GM12878 (cell line): ENCODE measurements around the gene PPP2R5D. TPM values are rescaled to one million over a fixed set of nuclear protein-coding genes. Genes with fewer than 3 reads are reported as not detected.

ENCODE experiments used
- BHLHE40 ChIP-seq, 2 experiments: fragments of 450-650 bp in 1 of 2; IDR thresholded peaks; 2 replicates each; pipeline ENCODE4 v1.6.1; 2011 to 2017; ENCODE audit warnings: low read depth in 2 of 2, borderline replicate concordance in 1 of 2, improper control_type of control experiment in 1 of 2, low read length in 1 of 2, mild to moderate bottlenecking in 1 of 2
- CBX3 ChIP-seq: fragments of 200-600 bp; sonication (generic); IDR thresholded peaks from 2 replicates; pipeline ENCODE4 v1.6.1; 2016; ENCODE audit warnings: low read depth, borderline replicate concordance
- CBX5 ChIP-seq: sonication (generic); IDR thresholded peaks from 2 replicates; pipeline ENCODE4 v1.6.1; 2016; ENCODE audit warnings: low read depth, moderate library complexity, mild to moderate bottlenecking, inconsistent platforms
- CREM ChIP-seq: IDR thresholded peaks from 2 replicates; pipeline ENCODE4 v1.6.1; 2014; ENCODE audit warnings: antibody characterized with exemption, low read depth
- EGR1 ChIP-seq, 2 experiments: IDR thresholded peaks; 1 replicate in 1 of 2; 2 replicates in 1 of 2; pipeline ENCODE4 v1.6.1; 2011 to 2012; ENCODE audit warnings: low read depth in 2 of 2, low read length in 2 of 2, borderline replicate concordance in 1 of 2, mild to moderate bottlenecking in 1 of 2, moderate library complexity in 1 of 2
- EZH2 ChIP-seq: IDR thresholded peaks from 2 replicates; pipeline ENCODE4 v1.6.1; 2012; ENCODE audit warnings: low read depth, mild to moderate bottlenecking, control low read depth, inconsistent platforms, low read length, borderline replicate concordance; ENCODE audit not compliant: control insufficient read depth
- FOXM1 ChIP-seq: IDR thresholded peaks from 2 replicates; pipeline ENCODE4 v1.6.1; 2012; ENCODE audit warnings: low read depth, mild to moderate bottlenecking, inconsistent platforms, low read length, moderate library complexity
- GABPA ChIP-seq: IDR thresholded peaks from 2 replicates; pipeline ENCODE4 v1.6.1; 2014; ENCODE audit warnings: antibody characterized with exemption, low read depth, mild to moderate bottlenecking, inconsistent platforms
- MTA2 ChIP-seq: fragments of 450-650 bp; IDR thresholded peaks from 2 replicates; pipeline ENCODE4 v1.6.1; 2016; ENCODE audit warnings: low read depth, mild to moderate bottlenecking, moderate library complexity
- NFYB ChIP-seq: IDR thresholded peaks from 2 replicates; pipeline ENCODE4 v1.6.1; 2011; ENCODE audit warnings: low read depth, mild to moderate bottlenecking, low read length, improper control_type of control experiment, moderate library complexity; ENCODE audit not compliant: insufficient read depth
- NR2C1 ChIP-seq: fragments of 450-650 bp; IDR thresholded peaks from 2 replicates; pipeline ENCODE4 v1.6.1; 2017; ENCODE audit warnings: antibody characterized with exemption, mild to moderate bottlenecking, moderate library complexity
- PAX8 ChIP-seq: fragments of 450-650 bp; IDR thresholded peaks from 2 replicates; pipeline ENCODE4 v1.6.1; 2017; ENCODE audit warnings: mild to moderate bottlenecking, moderate library complexity
- POLR2AphosphoS2 ChIP-seq: IDR thresholded peaks from 2 replicates; pipeline ENCODE4 v1.6.1; 2011; ENCODE audit warnings: low read depth, mild to moderate bottlenecking, low read length, improper control_type of control experiment, moderate library complexity
- POU2F2 ChIP-seq: IDR thresholded peaks from 3 replicates; pipeline ENCODE4 v1.6.1; 2011; ENCODE audit warnings: low read depth, mild to moderate bottlenecking, low read length, borderline replicate concordance
- RAD51 ChIP-seq: fragments of 450-650 bp; IDR thresholded peaks from 2 replicates; pipeline ENCODE4 v1.6.1; 2016; ENCODE audit warnings: moderate library complexity, mild to moderate bottlenecking, inconsistent platforms
- RBBP5 ChIP-seq: fragments of 200-600 bp; sonication (generic); conservative IDR thresholded peaks from 2 replicates; pipeline ENCODE4 v1.6.1; 2016
- RCOR1 ChIP-seq: conservative IDR thresholded peaks from 2 replicates; pipeline ENCODE4 v1.6.1; 2012; ENCODE audit warnings: low read depth, low read length, improper control_type of control experiment
- SMAD1 ChIP-seq: fragments of 450-650 bp; IDR thresholded peaks from 2 replicates; pipeline ENCODE4 v1.6.1; 2018; ENCODE audit warnings: mild to moderate bottlenecking, low read depth; ENCODE audit not compliant: partially characterized antibody
- SP1 ChIP-seq: IDR thresholded peaks from one replicate; pipeline ENCODE4 v1.6.1; 2011; ENCODE audit warnings: low read depth, low read length
- SRF ChIP-seq, 2 experiments: IDR thresholded peaks; 2 replicates each; pipeline ENCODE4 v1.6.1; 2011; ENCODE audit warnings: low read depth in 2 of 2, low read length in 2 of 2, mild to moderate bottlenecking in 1 of 2, moderate library complexity in 1 of 2
- STAT1 ChIP-seq: fragments of 450-650 bp; conservative IDR thresholded peaks from 2 replicates; pipeline ENCODE4 v1.6.1; 2014; ENCODE audit warnings: antibody characterized with exemption, mild to moderate bottlenecking
- polyA plus RNA-seq, 11 experiments: library from polyadenylated mRNA; depleted of rRNA in 4 of 11; unstranded in 6 of 11; stranded (reverse) in 5 of 11; fragments of >200 nt; fragmentation: Nextera tagmentation in 4 of 11; fragmentation: Illumina TruSeq in 1 of 11; extraction: Ambion mirVana in 4 of 11; extraction: Trizol in 1 of 11; gene quantifications; 1 replicate in 1 of 11; 2 replicates in 10 of 11; pipeline versions ENCODE4 v1.2.1 to v1.2.3, GENCODE V29; 2011 to 2016; ENCODE audit warnings: inconsistent platforms in 2 of 11, missing spikeins in 2 of 11, low read depth in 1 of 11
- total RNA-seq, 4 experiments: library from RNA; depleted of rRNA in 3 of 4; stranded (reverse); fragments of >200 nt in 3 of 4; fragmentation: Illumina TruSeq in 1 of 4; extraction: Trizol in 1 of 4; gene quantifications; 2 replicates each; pipeline versions ENCODE4 v1.2.1 to v1.2.3, GENCODE V29; 2013 to 2021
- TF ChIP-seq, protein P1 (sequence below): fragments of 450-650 bp; formaldehyde crosslinking; IDR thresholded peaks from 2 replicates; pipeline ENCODE4 v1.4.0; 2022; ENCODE audit warnings: mild to moderate bottlenecking, moderate library complexity
- TF ChIP-seq, protein P2 (sequence below): fragments of 450-650 bp; IDR thresholded peaks from 2 replicates; pipeline ENCODE4 v1.6.1; 2017; ENCODE audit warnings: mild to moderate bottlenecking, low read depth, inconsistent platforms; ENCODE audit not compliant: poor library complexity, severe bottlenecking
- TF ChIP-seq, protein P3 (sequence below): fragments of 450-650 bp; IDR thresholded peaks from 2 replicates; pipeline ENCODE4 v1.6.1; 2017; ENCODE audit warnings: mild to moderate bottlenecking

PPP2R5D gene
- total and polyA plus RNA-seq, 10 of the 15 experiments (the other 5 are each of a cell fraction or from before 2014, with no cell fraction given), result 1.5 to 59.0 (median 32.0) TPM

DNA sequence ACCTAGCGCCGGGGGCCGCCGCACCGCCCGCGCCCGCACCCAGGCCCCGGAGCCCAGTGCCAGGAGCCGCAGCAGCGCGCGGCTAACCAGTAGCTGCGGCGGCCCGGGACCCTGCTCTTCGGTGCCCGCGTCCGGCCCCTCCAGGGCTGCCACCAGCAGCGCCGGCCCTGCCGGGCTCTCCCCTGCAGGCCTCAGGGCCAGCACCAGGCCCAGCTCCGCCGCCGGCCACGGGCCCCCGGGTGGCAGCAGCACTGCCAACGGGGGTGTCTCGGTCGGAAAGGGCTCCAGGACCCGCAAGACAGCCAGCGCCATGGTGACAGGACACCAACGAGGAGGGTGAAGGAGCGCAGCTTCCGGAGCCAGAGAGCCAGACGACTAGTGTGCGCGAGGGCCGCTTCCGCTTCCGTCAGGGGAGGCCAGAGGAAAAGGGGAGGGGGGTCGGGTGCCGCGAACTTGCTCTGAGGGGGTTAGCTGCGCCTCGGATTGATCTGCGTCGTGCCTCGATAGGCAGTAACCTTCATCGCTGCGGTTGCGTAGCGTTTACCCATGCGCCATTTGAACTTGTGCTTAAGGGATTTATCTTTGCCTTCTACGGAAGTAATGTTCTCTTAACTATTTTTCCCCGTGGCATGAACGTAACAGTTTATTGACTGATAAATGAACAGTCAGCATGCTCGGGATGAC lies 5.4 kb upstream of the PPP2R5D start, which contains the start of gene PEX6 (continued):
- no peak for TF ChIP-seq RCOR1
- no peak for TF ChIP-seq FOXM1
- TF ChIP-seq EZH2, result no peak
- TF ChIP-seq, protein P1, sequence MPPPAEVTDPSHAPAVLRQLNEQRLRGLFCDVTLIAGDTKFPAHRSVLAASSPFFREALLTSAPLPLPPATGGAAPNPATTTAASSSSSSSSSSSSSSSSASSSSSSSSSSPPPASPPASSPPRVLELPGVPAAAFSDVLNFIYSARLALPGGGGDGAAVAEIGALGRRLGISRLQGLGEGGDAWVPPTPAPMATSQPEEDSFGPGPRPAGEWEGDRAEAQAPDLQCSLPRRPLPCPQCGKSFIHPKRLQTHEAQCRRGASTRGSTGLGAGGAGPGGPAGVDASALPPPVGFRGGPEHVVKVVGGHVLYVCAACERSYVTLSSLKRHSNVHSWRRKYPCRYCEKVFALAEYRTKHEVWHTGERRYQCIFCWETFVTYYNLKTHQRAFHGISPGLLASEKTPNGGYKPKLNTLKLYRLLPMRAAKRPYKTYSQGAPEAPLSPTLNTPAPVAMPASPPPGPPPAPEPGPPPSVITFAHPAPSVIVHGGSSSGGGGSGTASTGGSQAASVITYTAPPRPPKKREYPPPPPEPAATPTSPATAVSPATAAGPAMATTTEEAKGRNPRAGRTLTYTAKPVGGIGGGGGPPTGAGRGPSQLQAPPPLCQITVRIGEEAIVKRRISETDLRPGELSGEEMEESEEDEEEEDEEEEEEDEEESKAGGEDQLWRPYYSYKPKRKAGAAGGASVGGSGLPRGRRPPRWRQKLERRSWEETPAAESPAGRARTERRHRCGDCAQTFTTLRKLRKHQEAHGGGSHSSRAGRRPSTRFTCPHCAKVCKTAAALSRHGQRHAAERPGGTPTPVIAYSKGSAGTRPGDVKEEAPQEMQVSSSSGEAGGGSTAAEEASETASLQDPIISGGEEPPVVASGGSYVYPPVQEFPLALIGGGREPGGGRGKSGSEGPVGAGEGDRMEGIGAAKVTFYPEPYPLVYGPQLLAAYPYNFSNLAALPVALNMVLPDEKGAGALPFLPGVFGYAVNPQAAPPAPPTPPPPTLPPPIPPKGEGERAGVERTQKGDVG (CRISPR knock-in tag), result no peak
- TF ChIP-seq POLR2AphosphoS2, result peak; percentile 85
- TF ChIP-seq NFYB, result no peak
- no peak for TF ChIP-seq RBBP5
- peak; percentile 58; the same call in 1 of the 2 replicates for TF ChIP-seq NR2C1
- TF ChIP-seq EGR1 (IDR thresholded peaks at IDR 0.05; ENCODE audit: borderline replicate concordance in 1 of 2, low read depth in 2 of 2, low read length in 2 of 2), result peak in 1 of 2 experiments; percentile 54; a peak in 1 of 3 replicates
- 0 out of 2 replicates have a peak, but pooled peaks have one; percentile 16 for TF ChIP-seq MTA2
- TF ChIP-seq POU2F2, result peak; percentile 57; the same call in 1 of the 3 replicates
- TF ChIP-seq, protein P2, sequence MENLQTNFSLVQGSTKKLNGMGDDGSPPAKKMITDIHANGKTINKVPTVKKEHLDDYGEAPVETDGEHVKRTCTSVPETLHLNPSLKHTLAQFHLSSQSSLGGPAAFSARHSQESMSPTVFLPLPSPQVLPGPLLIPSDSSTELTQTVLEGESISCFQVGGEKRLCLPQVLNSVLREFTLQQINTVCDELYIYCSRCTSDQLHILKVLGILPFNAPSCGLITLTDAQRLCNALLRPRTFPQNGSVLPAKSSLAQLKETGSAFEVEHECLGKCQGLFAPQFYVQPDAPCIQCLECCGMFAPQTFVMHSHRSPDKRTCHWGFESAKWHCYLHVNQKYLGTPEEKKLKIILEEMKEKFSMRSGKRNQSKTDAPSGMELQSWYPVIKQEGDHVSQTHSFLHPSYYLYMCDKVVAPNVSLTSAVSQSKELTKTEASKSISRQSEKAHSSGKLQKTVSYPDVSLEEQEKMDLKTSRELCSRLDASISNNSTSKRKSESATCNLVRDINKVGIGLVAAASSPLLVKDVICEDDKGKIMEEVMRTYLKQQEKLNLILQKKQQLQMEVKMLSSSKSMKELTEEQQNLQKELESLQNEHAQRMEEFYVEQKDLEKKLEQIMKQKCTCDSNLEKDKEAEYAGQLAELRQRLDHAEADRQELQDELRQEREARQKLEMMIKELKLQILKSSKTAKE, result no peak
- no peak for TF ChIP-seq SRF (IDR thresholded peaks at IDR 0.05; ENCODE audit: low read depth in 2 of 2, low read length in 2 of 2)
- TF ChIP-seq CREM, result peak; percentile 72
- no peak for TF ChIP-seq CBX3
- 0 out of 2 replicates have a peak, but pooled peaks have one; percentile 37 for TF ChIP-seq CBX5
- TF ChIP-seq RAD51, result no peak
- peak; percentile 90 for TF ChIP-seq GABPA
- TF ChIP-seq STAT1, result 0 out of 2 replicates have a peak, but pooled peaks have one; percentile 32
- TF ChIP-seq SMAD1, result peak; percentile 32
- peak; percentile 17 for TF ChIP-seq SP1
- no peak for TF ChIP-seq PAX8
- TF ChIP-seq BHLHE40 (IDR thresholded peaks at IDR 0.05; ENCODE audit: borderline replicate concordance in 1 of 2, low read depth in 2 of 2, low read length in 1 of 2), result 0 out of 4 replicates have a peak, but pooled peaks of 1 of the 2 experiments have one; percentile 4
- TF ChIP-seq, protein P3, sequence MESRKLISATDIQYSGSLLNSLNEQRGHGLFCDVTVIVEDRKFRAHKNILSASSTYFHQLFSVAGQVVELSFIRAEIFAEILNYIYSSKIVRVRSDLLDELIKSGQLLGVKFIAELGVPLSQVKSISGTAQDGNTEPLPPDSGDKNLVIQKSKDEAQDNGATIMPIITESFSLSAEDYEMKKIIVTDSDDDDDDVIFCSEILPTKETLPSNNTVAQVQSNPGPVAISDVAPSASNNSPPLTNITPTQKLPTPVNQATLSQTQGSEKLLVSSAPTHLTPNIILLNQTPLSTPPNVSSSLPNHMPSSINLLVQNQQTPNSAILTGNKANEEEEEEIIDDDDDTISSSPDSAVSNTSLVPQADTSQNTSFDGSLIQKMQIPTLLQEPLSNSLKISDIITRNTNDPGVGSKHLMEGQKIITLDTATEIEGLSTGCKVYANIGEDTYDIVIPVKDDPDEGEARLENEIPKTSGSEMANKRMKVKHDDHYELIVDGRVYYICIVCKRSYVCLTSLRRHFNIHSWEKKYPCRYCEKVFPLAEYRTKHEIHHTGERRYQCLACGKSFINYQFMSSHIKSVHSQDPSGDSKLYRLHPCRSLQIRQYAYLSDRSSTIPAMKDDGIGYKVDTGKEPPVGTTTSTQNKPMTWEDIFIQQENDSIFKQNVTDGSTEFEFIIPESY, result no peak
